Osteocyte (in vitro differentiated cells): Measurements from ENCODE around the gene DOCK7. TPM values are rescaled to one million over a fixed set of nuclear protein-coding genes. Genes with fewer than 3 reads are reported as not detected.

Experiments
- DNase-seq: peaks from one replicate; pipeline ENCODE4 v3.0.0; 2021; ENCODE audit warnings: mixed read lengths; ENCODE audit not compliant: unreplicated experiment; ENCODE audit errors: extremely low spot score
- H3K27ac Mint-ChIP-seq: one replicate; pipeline ENCODE4 v1.8.0; 2021; ENCODE audit warnings: mild to moderate bottlenecking, mixed read lengths; ENCODE audit not compliant: unreplicated experiment
- H3K27me3 Mint-ChIP-seq: one replicate; pipeline ENCODE4 v1.8.0; 2021; ENCODE audit warnings: mixed read lengths; ENCODE audit not compliant: unreplicated experiment
- H3K36me3 Mint-ChIP-seq: one replicate; pipeline ENCODE4 v1.8.0; 2021; ENCODE audit warnings: mixed read lengths; ENCODE audit not compliant: unreplicated experiment
- H3K4me1 Mint-ChIP-seq: one replicate; pipeline ENCODE4 v1.8.0; 2021; ENCODE audit warnings: mixed read lengths; ENCODE audit not compliant: unreplicated experiment
- H3K4me3 Mint-ChIP-seq: one replicate; pipeline ENCODE4 v1.8.0; 2021; ENCODE audit warnings: mild to moderate bottlenecking, moderate library complexity, mixed read lengths; ENCODE audit not compliant: unreplicated experiment
- H3K9me3 Mint-ChIP-seq: one replicate; pipeline ENCODE4 v1.8.0; 2021; ENCODE audit warnings: mixed read lengths; ENCODE audit not compliant: unreplicated experiment
- CTCF ChIP-seq: fragments of 200-600 bp; sonication (generic); IDR thresholded peaks from 2 replicates; pipeline ENCODE4 v1.5.0; 2021; ENCODE audit warnings: antibody characterized with exemption, mild to moderate bottlenecking, moderate library complexity
- total RNA-seq: library from RNA; stranded (reverse); gene quantifications from 2 replicates; pipeline ENCODE4 v1.2.1, GENCODE V29; 2021

Gene DOCK7
- total RNA-seq, 1 donor from 2014 or later, result 81.8 TPM

GRCh38 chr1:62673629-62674028, 14.6 kb downstream of the DOCK7 start:
- H3K4me3 Mint-ChIP-seq, result no peak overlapping the region
- H3K27me3 Mint-ChIP-seq, result no peaks in the 10 kb centered on the region
- peaks cover 6% of the 10 kb centered on the region for H3K36me3 Mint-ChIP-seq
- H3K4me1 Mint-ChIP-seq, result peaks cover 33% of the 10 kb centered on the region
- H3K9me3 Mint-ChIP-seq, result no peaks in the 10 kb centered on the region
- no peak for DNase-seq
- no peak for TF ChIP-seq CTCF
- H3K27ac Mint-ChIP-seq, result no peak overlapping the region

GRCh38 chr1:62672029-62672428, 16.2 kb downstream of the DOCK7 start:
- peaks cover 25% of the 10 kb centered on the region for H3K4me1 Mint-ChIP-seq
- H3K36me3 Mint-ChIP-seq, result peaks cover 6% of the 10 kb centered on the region
- no peaks in the 10 kb centered on the region for H3K27me3 Mint-ChIP-seq
- H3K27ac Mint-ChIP-seq, result no peak overlapping the region
- DNase-seq, result no peak
- no peak for TF ChIP-seq CTCF
- H3K4me3 Mint-ChIP-seq, result no peak overlapping the region
- H3K9me3 Mint-ChIP-seq, result no peaks in the 10 kb centered on the region

- Mint-ChIP-seq H3K27ac (peak overlapping the region; percentile 9), H3K27me3 (no peaks in the 10 kb centered on the region), H3K9me3 (no peaks in the 10 kb centered on the region), H3K4me1 (peaks cover 11% of the 10 kb centered on the region), H3K4me3 (no peak overlapping the region), H3K36me3 (peaks cover 22% of the 10 kb centered on the region)
- no peak for TF ChIP-seq CTCF
- DNase-seq, result no peak
Measured at GRCh38 chr1:62654744-62655143, 33.4 kb downstream of the DOCK7 start.

GRCh38 chr1:62652387-62652786, 35.8 kb downstream of the DOCK7 start:
- H3K9me3 Mint-ChIP-seq, result no peaks in the 10 kb centered on the region
- no peak for DNase-seq
- no peak overlapping the region for H3K27ac Mint-ChIP-seq
- peaks cover 19% of the 10 kb centered on the region for H3K36me3 Mint-ChIP-seq
- H3K27me3 Mint-ChIP-seq, result no peaks in the 10 kb centered on the region
- H3K4me3 Mint-ChIP-seq, result no peak overlapping the region
- no peak for TF ChIP-seq CTCF
- peaks cover 10% of the 10 kb centered on the region for H3K4me1 Mint-ChIP-seq

- peaks cover 48% of the 10 kb centered on the region for H3K36me3 Mint-ChIP-seq
- H3K9me3 Mint-ChIP-seq, result peaks cover 12% of the 10 kb centered on the region
- H3K4me3 Mint-ChIP-seq, result no peak overlapping the region
Measured at GRCh38 chr1:62643283-62643682, 44.9 kb downstream of the DOCK7 start.

More at GRCh38 chr1:62643283-62643682, 44.9 kb downstream of the DOCK7 start:
- Mint-ChIP-seq H3K27ac (no peak overlapping the region), H3K27me3 (no peaks in the 10 kb centered on the region), H3K4me1 (no peaks in the 10 kb centered on the region)
- no peak for TF ChIP-seq CTCF
- DNase-seq, result no peak
